GM18867 (cell line): ENCODE measurements around the gene UACA.
"Not testable (repeated sequence)": the region's sequence is repeated elsewhere in the genome, so short reads cannot be mapped to it uniquely, and the experiment has no call there.

ENCODE experiments used
- ATAC-seq: cut with Tn5 transposase; IDR thresholded peaks from one replicate; pipeline ENCODE4 v1.9.1; 2021; ENCODE audit warnings: mild to moderate bottlenecking, moderate library complexity; ENCODE audit not compliant: unreplicated experiment

UACA gene

GRCh38 chr15:70633103-70633831 lies 130.1 kb downstream of the UACA start:
- ATAC-seq: no peak

- no peak for ATAC-seq
Measured at GRCh38 chr15:70632491-70633102, 130.8 kb downstream of the UACA start.

GRCh38 chr15:70632079-70632478 lies 131.3 kb downstream of the UACA start:
- no peak for ATAC-seq

- ATAC-seq: no peak
Measured at GRCh38 chr15:70629735-70630273, 133.6 kb downstream of the UACA start.

GRCh38 chr15:70628549-70628896 lies 134.8 kb downstream of the UACA start:
- ATAC-seq: no peak

GRCh38 chr15:70627734-70628548 lies 135.4 kb downstream of the UACA start:
- ATAC-seq: no peak

GRCh38 chr15:70627322-70627721 lies 136.0 kb downstream of the UACA start:
- ATAC-seq: no peak

GRCh38 chr15:70625438-70625837 lies 137.9 kb downstream of the UACA start:
- ATAC-seq: no peak

GRCh38 chr15:70625011-70625410 lies 138.3 kb downstream of the UACA start:
- ATAC-seq: no peak

GRCh38 chr15:70618929-70619328 lies 144.4 kb downstream of the UACA start:
- no peak for ATAC-seq

GRCh38 chr15:70617911-70618287 lies 145.5 kb downstream of the UACA start:
- ATAC-seq: no peak

- ATAC-seq: no peak
Measured at GRCh38 chr15:70617076-70617910, 146.1 kb downstream of the UACA start.

GRCh38 chr15:70616311-70616756 lies 147.0 kb downstream of the UACA start:
- ATAC-seq: not testable (repeated sequence)

- ATAC-seq: no peak
Measured at GRCh38 chr15:70615435-70616310, 147.7 kb downstream of the UACA start.

GRCh38 chr15:70614221-70614620 lies 149.1 kb downstream of the UACA start:
- ATAC-seq: no peak

GRCh38 chr15:70613271-70613670 lies 150.1 kb downstream of the UACA start:
- no peak for ATAC-seq

GRCh38 chr15:70611286-70611685 lies 152.1 kb downstream of the UACA start:
- no peak for ATAC-seq

GRCh38 chr15:70610541-70610940 lies 152.8 kb downstream of the UACA start:
- ATAC-seq: no peak

- ATAC-seq: no peak
Measured at GRCh38 chr15:70609889-70610288, 153.5 kb downstream of the UACA start.

- ATAC-seq: no peak
Measured at GRCh38 chr15:70608144-70608543, 155.2 kb downstream of the UACA start.
